ENCODE results near the gene COL11A1. TPM values are rescaled to one million over a fixed set of nuclear protein-coding genes. Genes with fewer than 3 reads are reported as not detected.
"Not testable (repeated sequence)": the region's sequence is repeated elsewhere in the genome, so short reads cannot be mapped to it uniquely, and the experiment has no call there.

COL11A1 gene
- total RNA-seq, 1 donor from 2014 or later = 0.76 TPM

DNA sequence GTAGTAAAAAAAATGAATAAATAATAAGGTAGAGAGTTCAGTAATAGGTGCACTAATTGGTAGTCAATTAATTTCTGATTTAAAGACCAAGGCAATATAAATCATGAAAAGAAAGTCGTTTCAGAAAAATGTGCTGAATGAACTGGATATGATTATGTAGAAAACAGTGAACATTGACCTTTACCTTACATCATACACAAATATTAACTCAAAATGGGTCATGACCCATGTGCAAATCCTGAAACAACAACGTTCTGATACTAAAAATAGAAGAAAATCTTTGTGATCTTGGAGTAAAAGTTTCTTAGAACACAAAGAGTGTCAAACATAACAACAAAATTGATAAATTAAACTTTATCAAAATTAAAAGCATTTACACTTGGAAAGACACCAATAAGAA is 39.1 kb downstream of the COL11A1 start:
- Mint-ChIP-seq H3K27ac (ENCODE audit: unreplicated experiment) (no peak overlapping the region), H3K36me3 (ENCODE audit: unreplicated experiment) (no peaks in the 10 kb centered on the region), H3K4me3 (ENCODE audit: unreplicated experiment) (no peak overlapping the region), H3K9me3 (ENCODE audit: unreplicated experiment) (no peaks in the 10 kb centered on the region), H3K4me1 (ENCODE audit: low read depth, unreplicated experiment) (peaks cover 2% of the 10 kb centered on the region), H3K27me3 (ENCODE audit: unreplicated experiment) (no peaks in the 10 kb centered on the region)
- TF ChIP-seq, protein P1, sequence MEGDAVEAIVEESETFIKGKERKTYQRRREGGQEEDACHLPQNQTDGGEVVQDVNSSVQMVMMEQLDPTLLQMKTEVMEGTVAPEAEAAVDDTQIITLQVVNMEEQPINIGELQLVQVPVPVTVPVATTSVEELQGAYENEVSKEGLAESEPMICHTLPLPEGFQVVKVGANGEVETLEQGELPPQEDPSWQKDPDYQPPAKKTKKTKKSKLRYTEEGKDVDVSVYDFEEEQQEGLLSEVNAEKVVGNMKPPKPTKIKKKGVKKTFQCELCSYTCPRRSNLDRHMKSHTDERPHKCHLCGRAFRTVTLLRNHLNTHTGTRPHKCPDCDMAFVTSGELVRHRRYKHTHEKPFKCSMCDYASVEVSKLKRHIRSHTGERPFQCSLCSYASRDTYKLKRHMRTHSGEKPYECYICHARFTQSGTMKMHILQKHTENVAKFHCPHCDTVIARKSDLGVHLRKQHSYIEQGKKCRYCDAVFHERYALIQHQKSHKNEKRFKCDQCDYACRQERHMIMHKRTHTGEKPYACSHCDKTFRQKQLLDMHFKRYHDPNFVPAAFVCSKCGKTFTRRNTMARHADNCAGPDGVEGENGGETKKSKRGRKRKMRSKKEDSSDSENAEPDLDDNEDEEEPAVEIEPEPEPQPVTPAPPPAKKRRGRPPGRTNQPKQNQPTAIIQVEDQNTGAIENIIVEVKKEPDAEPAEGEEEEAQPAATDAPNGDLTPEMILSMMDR (IDR thresholded peaks at IDR 0.05; ENCODE audit: partially characterized antibody, unreplicated experiment) = no peak
- DNase-seq = no peak

DNA sequence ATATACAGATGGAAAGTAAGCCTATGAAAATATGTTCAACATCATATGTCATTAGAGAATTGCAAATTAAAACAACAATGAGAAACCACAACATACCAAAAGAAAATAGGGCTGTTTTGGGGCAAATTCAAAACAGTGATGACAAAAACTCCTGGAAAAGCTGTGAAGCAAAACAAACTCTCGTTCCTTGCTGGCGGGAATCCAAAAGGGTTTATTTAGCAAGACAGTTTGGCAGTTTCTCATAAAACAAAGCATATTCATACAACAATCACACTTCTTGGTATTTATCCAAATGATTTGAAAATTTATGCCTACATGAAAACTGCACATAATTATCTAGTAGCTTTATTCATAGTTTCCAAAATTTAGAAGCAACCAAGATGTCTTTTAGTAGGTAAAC is 44.4 kb downstream of the COL11A1 start:
- H3K27me3 Mint-ChIP-seq (ENCODE audit: unreplicated experiment) = no peaks in the 10 kb centered on the region
- H3K27ac Mint-ChIP-seq (ENCODE audit: unreplicated experiment) = no peak overlapping the region
- no peak for DNase-seq
- TF ChIP-seq, protein P1 (IDR thresholded peaks at IDR 0.05; ENCODE audit: partially characterized antibody, unreplicated experiment) = no peak
- H3K9me3 Mint-ChIP-seq (ENCODE audit: unreplicated experiment) = no peaks in the 10 kb centered on the region
- no peaks in the 10 kb centered on the region for H3K4me1 Mint-ChIP-seq (ENCODE audit: low read depth, unreplicated experiment)
- no peak overlapping the region for H3K4me3 Mint-ChIP-seq (ENCODE audit: unreplicated experiment)
- H3K36me3 Mint-ChIP-seq (ENCODE audit: unreplicated experiment) = no peaks in the 10 kb centered on the region

DNA sequence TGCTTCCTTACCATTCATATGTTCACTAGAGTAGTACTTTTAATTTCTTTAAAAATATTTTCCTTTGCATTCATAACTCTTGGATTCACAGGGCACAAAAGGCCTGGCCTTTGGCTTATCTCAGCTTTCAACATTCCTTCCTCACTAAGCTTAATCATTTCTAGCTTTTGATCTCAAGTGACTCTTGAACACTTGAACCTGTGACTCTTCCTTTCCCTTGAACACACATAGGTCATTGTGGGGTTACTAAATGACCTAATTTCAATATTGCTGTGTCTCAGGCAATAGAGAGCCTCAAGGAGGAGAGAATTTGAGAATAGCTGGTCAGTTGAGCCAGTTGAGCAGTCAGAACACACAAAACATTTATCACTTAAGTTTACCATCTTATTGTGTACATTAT is 49.9 kb downstream of the COL11A1 start:
- no peak for DNase-seq
- Mint-ChIP-seq H3K4me3 (ENCODE audit: unreplicated experiment) (no peak overlapping the region), H3K27ac (ENCODE audit: unreplicated experiment) (no peak overlapping the region), H3K4me1 (ENCODE audit: low read depth, unreplicated experiment) (no peaks in the 10 kb centered on the region), H3K27me3 (ENCODE audit: unreplicated experiment) (no peaks in the 10 kb centered on the region), H3K36me3 (ENCODE audit: unreplicated experiment) (no peaks in the 10 kb centered on the region), H3K9me3 (ENCODE audit: unreplicated experiment) (no peaks in the 10 kb centered on the region)
- TF ChIP-seq, protein P1 (IDR thresholded peaks at IDR 0.05; ENCODE audit: partially characterized antibody, unreplicated experiment) = no peak

DNA sequence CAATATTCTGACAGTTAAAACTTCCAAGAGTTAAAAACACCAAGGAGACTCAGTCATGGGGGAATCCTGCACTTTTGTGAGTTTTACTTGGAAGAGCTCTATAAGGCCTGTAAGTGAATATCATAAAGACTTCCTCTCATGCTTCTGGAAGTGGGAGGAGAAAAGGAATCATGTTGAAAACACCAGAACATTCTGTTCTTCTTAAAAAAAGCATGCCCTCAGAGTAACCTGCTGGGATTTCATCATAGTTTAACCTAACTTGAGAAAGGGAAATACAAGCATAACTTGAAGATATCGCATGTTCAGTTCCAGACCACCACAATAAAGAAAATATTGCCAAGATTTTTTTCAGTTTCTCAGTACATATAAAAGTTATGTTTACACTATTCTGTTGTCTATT is 51.9 kb downstream of the COL11A1 start:
- H3K4me1 Mint-ChIP-seq (ENCODE audit: low read depth, unreplicated experiment) = no peaks in the 10 kb centered on the region
- DNase-seq = no peak
- peaks cover 9% of the 10 kb centered on the region for H3K36me3 Mint-ChIP-seq (ENCODE audit: unreplicated experiment)
- H3K27ac Mint-ChIP-seq (ENCODE audit: unreplicated experiment) = no peak overlapping the region
- TF ChIP-seq, protein P1 (IDR thresholded peaks at IDR 0.05; ENCODE audit: partially characterized antibody, unreplicated experiment) = no peak
- no peak overlapping the region for H3K4me3 Mint-ChIP-seq (ENCODE audit: unreplicated experiment)
- peaks cover 2% of the 10 kb centered on the region for H3K27me3 Mint-ChIP-seq (ENCODE audit: unreplicated experiment)
- no peaks in the 10 kb centered on the region for H3K9me3 Mint-ChIP-seq (ENCODE audit: unreplicated experiment)

DNA sequence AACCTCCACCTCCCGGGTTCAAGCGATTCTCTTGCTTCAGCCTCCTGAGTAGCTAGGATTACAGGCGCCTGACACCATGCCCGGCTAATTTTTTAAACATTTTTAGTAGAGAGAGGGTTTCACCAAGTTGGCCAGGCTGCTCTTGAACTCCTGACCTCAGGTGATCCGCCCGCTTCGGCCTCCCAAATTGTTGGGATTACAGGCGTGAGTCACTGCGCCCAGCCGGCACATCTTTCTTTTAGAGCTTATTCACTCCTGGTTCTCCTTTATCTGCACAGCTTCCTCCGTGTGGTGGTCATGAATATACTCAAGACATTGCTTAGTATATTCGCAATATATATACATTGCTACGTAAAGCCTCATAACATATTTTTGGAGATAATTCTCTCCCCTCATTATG is 80.2 kb downstream of the COL11A1 start:
- H3K36me3 Mint-ChIP-seq (ENCODE audit: unreplicated experiment); H3K4me3 Mint-ChIP-seq (ENCODE audit: unreplicated experiment); H3K9me3 Mint-ChIP-seq (ENCODE audit: unreplicated experiment); H3K27ac Mint-ChIP-seq (ENCODE audit: unreplicated experiment); H3K4me1 Mint-ChIP-seq (ENCODE audit: low read depth, unreplicated experiment); H3K27me3 Mint-ChIP-seq (ENCODE audit: unreplicated experiment); DNase-seq: not testable (repeated sequence)
